ENCODE measurements around the gene DDX1.

DDX1 gene

DNA sequence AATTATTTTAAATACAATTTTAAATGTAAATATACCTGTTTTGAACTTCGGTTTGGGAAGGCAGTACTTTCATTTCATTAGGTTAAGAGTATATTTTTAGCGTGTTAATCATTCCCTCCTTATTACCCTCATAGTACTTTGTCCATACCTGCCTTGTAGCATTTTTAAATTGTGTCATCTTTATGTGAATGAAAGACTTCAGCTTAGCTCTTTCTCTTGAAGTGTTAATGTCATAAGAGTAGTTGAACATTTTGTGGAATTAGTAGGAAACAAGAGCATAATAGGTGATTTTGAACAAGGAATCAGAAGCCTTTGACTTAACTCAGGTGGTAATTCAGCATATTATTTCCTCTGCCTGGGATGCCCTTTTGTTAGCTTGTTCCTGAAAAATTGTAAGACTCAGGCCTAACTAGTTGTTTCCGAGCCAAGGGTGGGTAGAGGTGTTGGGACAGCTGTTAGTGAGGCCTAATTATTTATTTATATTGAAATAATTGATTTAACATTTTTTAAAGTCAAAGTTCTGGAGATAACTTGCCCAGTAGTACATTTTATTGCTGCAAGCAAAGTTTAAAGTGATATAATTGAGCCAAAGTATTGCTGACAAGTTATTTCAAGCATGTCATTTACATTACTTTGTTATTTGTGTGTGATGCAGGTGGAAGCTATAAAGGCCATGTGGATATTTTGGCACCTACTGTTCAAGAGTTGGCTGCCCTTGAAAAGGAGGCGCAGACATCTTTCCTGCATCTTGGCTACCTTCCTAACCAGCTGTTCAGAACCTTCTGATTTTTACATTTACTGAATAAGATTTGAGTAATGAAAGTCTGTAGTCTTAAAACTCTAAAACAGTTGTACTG, 38.7 kb downstream of the DDX1 start:
- no peak for DNase-seq

GRCh38 chr2:15630978-15631719, 39.5 kb downstream of the DDX1 start:
- DNase-seq: no peak

GRCh38 chr2:15631883-15632282, 40.2 kb downstream of the DDX1 start:
- DNase-seq: no peak

- no peak for DNase-seq
Measured at GRCh38 chr2:15633043-15633970, 41.6 kb downstream of the DDX1 start.

DNA sequence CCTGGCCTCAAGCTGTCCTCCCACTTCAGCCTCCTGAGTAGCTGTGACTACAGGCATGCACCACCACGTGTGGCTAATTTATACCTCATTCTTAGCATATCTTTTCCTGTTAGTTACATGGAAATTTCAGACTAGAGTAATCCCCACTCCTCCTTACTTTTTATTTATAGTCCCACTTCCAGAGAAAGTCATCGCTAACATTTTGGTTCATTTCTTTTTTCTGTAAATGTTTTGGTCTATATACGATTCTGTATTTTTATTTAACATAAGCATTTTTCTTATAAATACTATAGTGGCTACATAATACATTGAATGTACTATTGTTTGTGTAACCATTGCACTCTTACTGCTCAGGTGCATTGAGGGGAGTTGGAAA, 42.3 kb downstream of the DDX1 start:
- DNase-seq: no peak

DNA sequence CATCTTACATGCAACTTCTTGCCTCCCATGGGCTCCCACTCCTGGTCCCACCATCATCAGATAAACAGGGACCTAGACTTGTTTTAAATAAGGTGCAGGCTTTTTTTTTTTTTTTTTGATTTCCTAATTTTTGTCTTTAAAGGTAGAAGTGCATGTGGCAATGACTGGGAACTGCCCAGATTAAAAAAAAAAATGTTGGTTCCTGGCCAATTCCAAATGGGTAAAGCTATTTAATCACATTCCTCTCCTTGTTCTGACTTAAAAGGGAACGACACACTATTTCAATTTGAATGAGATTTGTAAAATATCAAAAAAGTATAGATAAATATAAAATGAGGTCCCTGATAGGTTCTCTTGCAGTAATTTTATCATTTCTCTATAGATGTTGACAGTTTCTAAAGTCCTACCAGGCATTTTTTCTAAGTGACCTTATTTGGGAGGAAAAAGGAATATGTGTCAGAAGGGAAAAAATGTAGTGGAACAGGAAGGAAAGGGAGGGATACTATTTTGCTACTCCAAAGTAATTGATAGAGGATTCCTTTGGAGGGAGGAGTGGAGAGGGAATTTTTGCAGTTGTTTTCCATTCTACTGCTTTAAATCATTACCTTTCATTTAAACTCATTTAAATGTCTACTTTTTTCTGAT, 43.3 kb downstream of the DDX1 start:
- DNase-seq: no peak

DNA sequence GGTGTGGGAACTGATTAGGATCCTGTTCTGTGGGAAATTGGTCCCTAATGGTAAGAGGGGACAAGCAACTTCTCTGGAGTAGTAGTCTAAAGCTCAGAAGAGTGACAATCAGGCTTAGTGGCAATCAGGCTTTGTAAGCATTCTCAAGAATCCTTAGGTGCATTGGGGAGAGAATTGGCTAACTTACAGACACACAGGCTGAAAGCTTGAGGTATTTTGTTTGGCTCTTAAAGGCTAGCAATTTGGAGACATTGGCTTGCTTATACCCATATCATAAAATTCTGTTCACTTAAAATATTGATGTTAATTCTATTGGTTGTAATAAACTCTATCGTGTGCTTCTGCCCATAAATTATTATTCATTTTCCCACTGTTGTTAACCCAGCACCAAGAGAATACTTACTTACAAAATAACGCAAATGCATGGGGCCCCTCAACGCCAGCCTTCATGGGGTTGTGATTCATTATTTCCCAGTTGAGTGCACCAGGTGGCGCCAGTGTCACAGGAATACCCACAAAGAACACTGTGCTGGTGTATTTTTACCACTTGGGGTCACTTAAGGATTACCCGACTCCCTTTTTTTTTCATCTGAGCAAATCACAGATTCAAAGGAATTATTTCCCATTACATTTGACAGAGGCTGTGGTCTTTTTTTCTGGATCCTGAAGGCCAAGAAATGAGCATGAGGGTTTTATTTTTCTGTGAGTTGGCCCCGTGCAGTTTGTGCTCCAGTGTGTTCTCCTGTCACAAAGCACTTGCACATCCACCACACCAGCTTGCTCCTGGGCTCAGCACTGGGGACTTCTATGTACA, 45.5 kb downstream of the DDX1 start:
- DNase-seq: peak; percentile 40 to 52

DNA sequence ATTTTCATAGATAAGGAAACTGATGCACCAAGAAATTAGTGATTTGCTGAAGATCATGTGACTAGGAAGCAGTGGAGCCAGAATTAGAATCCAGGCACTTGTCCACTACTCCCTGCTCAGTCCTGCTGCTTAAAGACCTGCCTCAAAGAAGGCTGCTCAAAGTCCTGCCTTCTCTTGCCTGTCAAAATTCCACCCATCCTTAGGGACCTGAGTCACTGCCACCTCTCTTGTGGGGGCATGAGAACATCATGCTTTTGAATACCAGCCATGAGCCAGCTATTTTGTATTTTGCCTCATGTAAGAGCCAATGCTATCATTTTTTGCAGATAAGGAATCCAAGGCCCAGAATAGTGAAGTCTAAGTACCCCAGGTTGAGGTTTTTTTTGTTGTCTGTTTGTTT, 47.1 kb downstream of the DDX1 start:
- no peak for DNase-seq

- DNase-seq: no peak
Measured at GRCh38 chr2:15639323-15640251, 47.9 kb downstream of the DDX1 start.

- no peak for DNase-seq
Measured at GRCh38 chr2:15640261-15640711, 48.6 kb downstream of the DDX1 start.

DNA sequence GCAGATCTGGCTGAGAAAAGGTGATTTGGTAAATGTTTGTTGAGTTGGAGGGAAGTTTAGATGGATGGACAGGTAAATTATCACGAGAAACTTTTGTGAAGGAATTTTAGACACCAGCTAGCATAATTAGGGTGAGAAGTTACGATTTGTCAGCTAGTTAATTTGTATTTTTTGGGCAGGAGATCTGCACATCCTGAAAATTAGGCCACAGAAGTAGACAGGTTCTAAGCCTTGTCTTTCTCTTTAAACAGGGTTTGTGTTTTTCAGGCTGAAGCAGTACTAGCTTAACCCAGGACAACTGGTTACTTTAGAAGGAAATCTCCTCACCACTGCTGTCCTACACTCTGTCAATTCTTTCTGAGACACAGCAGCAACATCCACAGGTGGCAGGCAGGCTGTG, 49.1 kb downstream of the DDX1 start:
- DNase-seq: no peak

DNA sequence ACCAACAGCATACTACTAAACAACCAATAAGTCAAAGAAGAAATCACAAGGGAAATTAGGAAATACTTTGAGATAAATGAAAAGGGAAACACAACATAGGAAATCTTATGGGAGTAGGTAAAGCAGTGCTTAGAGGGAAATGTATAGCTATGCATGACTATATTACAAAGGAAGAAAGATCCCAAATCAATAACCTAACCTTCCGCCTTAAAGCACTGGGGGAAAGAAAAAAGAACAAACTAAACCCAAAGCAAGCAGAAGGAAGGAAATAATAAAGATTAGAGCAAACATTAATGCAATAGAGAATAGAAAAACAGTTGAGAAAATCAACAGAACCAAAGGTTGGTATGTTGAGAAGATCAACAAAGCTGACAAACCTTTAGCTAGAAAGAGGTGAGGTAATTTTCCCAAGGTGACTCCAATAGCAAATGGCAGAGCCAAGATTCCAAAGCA, 49.9 kb downstream of the DDX1 start:
- DNase-seq: no peak

DNA sequence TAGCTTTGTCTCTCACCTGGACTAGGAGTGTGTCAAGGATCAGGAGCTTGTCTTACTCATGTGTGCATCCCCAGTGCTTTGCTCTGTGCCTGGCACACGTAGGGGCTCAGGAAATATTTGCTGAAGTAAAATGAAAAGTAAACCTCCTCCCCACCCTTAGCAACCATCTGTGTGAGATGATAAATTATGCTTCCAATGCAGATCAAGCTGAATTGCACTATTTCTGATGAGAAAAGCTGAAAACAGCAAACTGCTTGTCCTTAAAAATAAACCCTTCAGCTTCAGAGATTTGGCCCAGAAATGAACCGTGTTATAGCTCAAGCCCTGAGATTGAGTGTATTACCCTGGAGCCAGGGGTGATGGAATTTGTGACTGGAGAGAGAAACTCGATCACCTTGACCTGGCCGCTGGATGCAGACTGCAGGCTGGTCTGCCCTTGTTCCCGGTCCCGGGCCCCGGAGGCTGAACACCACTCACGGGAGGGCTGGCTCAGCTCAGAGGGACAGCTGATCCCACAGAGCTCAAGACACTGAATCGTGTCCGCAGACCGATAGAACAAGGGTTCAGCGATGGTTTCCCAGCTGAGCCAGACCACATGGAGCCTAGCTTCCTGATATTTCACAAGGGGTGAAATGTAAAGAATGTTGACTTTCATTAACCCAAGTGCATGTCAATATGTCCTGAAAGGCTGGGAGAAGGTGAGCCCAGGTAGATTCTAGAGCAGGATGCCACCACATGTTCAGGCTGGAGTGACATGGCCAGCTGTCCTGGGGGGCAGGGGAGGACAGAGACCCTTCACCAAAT, 50.5 kb downstream of the DDX1 start:
- no peak for DNase-seq

DNA sequence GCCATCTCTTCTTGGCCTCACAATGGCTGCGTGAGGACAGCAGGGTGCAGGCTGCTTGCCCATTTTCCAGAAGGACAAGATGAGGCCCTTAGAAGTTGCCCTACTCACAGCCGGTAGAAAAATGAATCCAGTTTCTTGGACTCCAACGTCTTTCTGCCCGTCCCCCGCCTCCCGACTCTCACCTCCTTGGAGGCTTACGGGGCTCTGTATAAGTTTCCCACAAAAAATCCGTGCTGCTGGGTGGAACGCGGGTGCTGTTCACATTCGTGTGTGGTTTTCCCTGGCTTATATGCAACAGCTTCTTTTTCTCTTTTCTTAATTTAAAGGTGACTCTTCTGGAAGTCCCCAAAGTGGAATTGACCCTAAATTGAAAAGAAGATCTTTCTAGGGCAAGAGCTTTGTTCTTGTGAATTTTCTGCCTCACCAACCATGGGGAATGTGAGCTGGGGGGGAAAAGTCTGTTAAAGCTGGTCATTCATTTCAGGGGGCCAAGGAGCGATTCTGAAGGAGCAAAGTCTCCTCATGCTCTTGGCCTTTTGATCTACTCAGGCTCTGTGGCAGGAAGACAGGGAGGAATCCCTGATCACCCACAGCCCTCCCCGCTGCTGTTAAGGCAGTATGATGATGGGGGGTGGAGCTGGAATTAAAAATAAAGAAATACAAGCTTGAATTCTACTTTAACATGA, 51.3 kb downstream of the DDX1 start:
- no peak for DNase-seq

- no peak for DNase-seq
Measured at GRCh38 chr2:15643791-15644585, 52.3 kb downstream of the DDX1 start.

DNA sequence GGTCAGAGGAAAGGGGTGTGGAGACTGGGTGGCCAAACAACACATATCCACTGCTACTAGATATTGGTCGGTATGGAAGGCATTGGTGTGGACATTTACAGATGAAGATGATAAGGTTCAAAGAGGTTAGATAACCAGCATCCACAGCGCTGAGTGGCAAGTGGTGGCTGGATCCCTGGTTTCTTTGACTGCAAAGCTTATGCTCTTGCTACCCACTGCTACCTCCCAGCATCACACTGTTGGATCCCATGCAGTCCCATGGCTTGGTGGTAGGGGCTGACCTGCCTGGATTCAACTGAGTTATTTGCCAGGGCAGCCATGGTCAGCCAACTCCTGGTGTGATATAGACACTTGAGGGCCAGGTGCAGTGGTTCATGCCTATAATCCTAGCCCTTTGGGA, 53.6 kb downstream of the DDX1 start:
- no peak for DNase-seq

- DNase-seq: no peak
Measured at GRCh38 chr2:15645720-15646385, 54.2 kb downstream of the DDX1 start.

GRCh38 chr2:15646661-15647060, 55.0 kb downstream of the DDX1 start:
- no peak for DNase-seq
